ENCODE measurements around the gene LPCAT1.

LPCAT1 gene

GRCh38 chr5:1554410-1554967 lies 30.7 kb upstream of the LPCAT1 start:
- FAIRE-seq = no peak

- FAIRE-seq = no peak
These were observed 30.0 kb upstream of the LPCAT1 start for GRCh38 chr5:1553539-1554409.

GRCh38 chr5:1552521-1553255 lies 28.9 kb upstream of the LPCAT1 start:
- FAIRE-seq = no peak

GRCh38 chr5:1551426-1552301 lies 27.9 kb upstream of the LPCAT1 start:
- FAIRE-seq = no peak

- no peak for FAIRE-seq
These were observed 26.7 kb upstream of the LPCAT1 start for GRCh38 chr5:1550287-1551076.

GRCh38 chr5:1549475-1550030 lies 25.8 kb upstream of the LPCAT1 start:
- FAIRE-seq = no peak

GRCh38 chr5:1548702-1549474 lies 25.1 kb upstream of the LPCAT1 start:
- no peak for FAIRE-seq

GRCh38 chr5:1547655-1548054 lies 23.9 kb upstream of the LPCAT1 start:
- FAIRE-seq = no peak

GRCh38 chr5:1547236-1547635 lies 23.5 kb upstream of the LPCAT1 start:
- no peak for FAIRE-seq

GRCh38 chr5:1546556-1546955 lies 22.8 kb upstream of the LPCAT1 start:
- FAIRE-seq = no peak

- FAIRE-seq = no peak
These were observed 22.1 kb upstream of the LPCAT1 start for GRCh38 chr5:1545805-1546355.

- no peak for FAIRE-seq
These were observed 21.5 kb upstream of the LPCAT1 start for GRCh38 chr5:1545126-1545804.

GRCh38 chr5:1544294-1544961 lies 20.7 kb upstream of the LPCAT1 start:
- FAIRE-seq = no peak

- no peak for FAIRE-seq
These were observed 19.9 kb upstream of the LPCAT1 start for GRCh38 chr5:1543398-1544293.

GRCh38 chr5:1542781-1543180 lies 19.0 kb upstream of the LPCAT1 start:
- FAIRE-seq = no peak

- no peak for FAIRE-seq
These were observed 18.1 kb upstream of the LPCAT1 start for GRCh38 chr5:1541702-1542400.
